ENCODE data around the gene MBD5.
A peak's percentile ranks its signal among the peaks of the same experiment; 100 is the strongest.

MBD5 gene

GRCh38 chr2:148132412-148132811, 111.5 kb downstream of the MBD5 start:
- ChIA-PET POLR2A (no interaction called here), CTCF (interaction anchor here (0.9 kb wide), 1 partner anchor 15 kb away, joined by 3 read pairs; no protein-coding TSS in a partner anchor)

GRCh38 chr2:148135705-148136104, 114.8 kb downstream of the MBD5 start:
- no peak for DNase-seq (ENCODE audit: low read depth, low spot score)
- ChIA-PET POLR2A (no interaction called here), CTCF (no interaction called here)
- TF ChIP-seq CTCF (IDR thresholded peaks at IDR 0.05; ENCODE audit: insufficient read depth, low read length, missing control alignments): no peak
- H3K4me3 ChIP-seq (ENCODE audit: low read depth, low read length): no peak overlapping the region

More at GRCh38 chr2:148132412-148132811, 111.5 kb downstream of the MBD5 start:
- peak; percentile 33 for DNase-seq (ENCODE audit: low read depth, low spot score)
- no peak overlapping the region for H3K4me3 ChIP-seq (ENCODE audit: low read depth, low read length)
- no peak for TF ChIP-seq CTCF (IDR thresholded peaks at IDR 0.05; ENCODE audit: insufficient read depth, low read length, missing control alignments)

- POLR2A ChIA-PET: no interaction called here
- DNase-seq (ENCODE audit: low read depth, low spot score): no peak
- CTCF ChIA-PET: no interaction called here
- TF ChIP-seq CTCF (IDR thresholded peaks at IDR 0.05; ENCODE audit: insufficient read depth, low read length, missing control alignments): no peak
- H3K4me3 ChIP-seq (ENCODE audit: low read depth, low read length): no peak overlapping the region
These were observed 115.5 kb downstream of the MBD5 start for GRCh38 chr2:148136441-148136840.

GRCh38 chr2:148161909-148162435, 141.1 kb downstream of the MBD5 start:
- ChIA-PET CTCF (no interaction called here), POLR2A (no interaction called here)
- TF ChIP-seq CTCF (IDR thresholded peaks at IDR 0.05; ENCODE audit: insufficient read depth, low read length, missing control alignments): no peak
- DNase-seq (ENCODE audit: low read depth, low spot score): no peak
- no peak overlapping the region for H3K4me3 ChIP-seq (ENCODE audit: low read depth, low read length)

GRCh38 chr2:148162871-148163270, 142.0 kb downstream of the MBD5 start:
- no peak for TF ChIP-seq CTCF (IDR thresholded peaks at IDR 0.05; ENCODE audit: insufficient read depth, low read length, missing control alignments)
- CTCF ChIA-PET: no interaction called here
- H3K4me3 ChIP-seq (ENCODE audit: low read depth, low read length): no peak overlapping the region
- POLR2A ChIA-PET: no interaction called here
- no peak for DNase-seq (ENCODE audit: low read depth, low spot score)

- TF ChIP-seq CTCF (IDR thresholded peaks at IDR 0.05; ENCODE audit: insufficient read depth, low read length, missing control alignments): no peak
- POLR2A ChIA-PET: no interaction called here
- CTCF ChIA-PET: interaction anchor here (1.1 to 1.4 kb wide), 2 partner anchors 10 to 176 kb away, joined by 3 read pairs; no protein-coding TSS in a partner anchor
- DNase-seq (ENCODE audit: low read depth, low spot score): no peak
- H3K4me3 ChIP-seq (ENCODE audit: low read depth, low read length): no peak overlapping the region
These were observed 145.1 kb downstream of the MBD5 start for GRCh38 chr2:148165975-148166374.
